IPS-18c (cell line): ENCODE results near the gene FKBP5.
"Not testable (repeated sequence)": the region's sequence is repeated elsewhere in the genome, so short reads cannot be mapped to it uniquely, and the experiment has no call there.

Experiments
- H3K4me3 ChIP-seq: 2 replicates; pipeline ENCODE4 v1.7.0; 2013; ENCODE audit warnings: low read depth, mild to moderate bottlenecking, low read length, moderate library complexity; ENCODE audit not compliant: insufficient read depth
- H3K9me3 ChIP-seq: one replicate; pipeline ENCODE4 v1.6.1; 2013; ENCODE audit warnings: mild to moderate bottlenecking, low read length, moderate library complexity; ENCODE audit not compliant: control insufficient read depth, insufficient read depth

Gene FKBP5

GRCh38 chr6:35688605-35689322 is at the start of gene FKBP5:
FKBP5 (minus strand) TSS chr6:35688915; CDS start chr6:35642824, 46,091 bp downstream.
- H3K9me3 ChIP-seq: peaks cover 2% of the 10 kb centered on the region
- H3K4me3 ChIP-seq: peak within 1 kb of the TSS; percentile 77

GRCh38 chr6:35737413-35738211 is 48.9 kb upstream of the FKBP5 start:
- no peak overlapping the region for H3K4me3 ChIP-seq

GRCh38 chr6:35736982-35737412 is 48.3 kb upstream of the FKBP5 start, which contains the start of gene ARMC12:
ARMC12 (plus strand) TSS chr6:35737032; CDS start chr6:35737109, 77 bp downstream.
- H3K9me3 ChIP-seq: peaks cover 3% of the 10 kb centered on the region
- no peak within 1 kb of the TSS for H3K4me3 ChIP-seq

More at GRCh38 chr6:35737413-35738211, 48.9 kb upstream of the FKBP5 start:
- peaks cover 3% of the 10 kb centered on the region for H3K9me3 ChIP-seq

- peaks cover 3% of the 10 kb centered on the region for H3K9me3 ChIP-seq
- no peak overlapping the region for H3K4me3 ChIP-seq
Measured at GRCh38 chr6:35736253-35736894, 47.7 kb upstream of the FKBP5 start.

GRCh38 chr6:35735452-35735851 is 46.7 kb upstream of the FKBP5 start:
- peaks cover 3% of the 10 kb centered on the region for H3K9me3 ChIP-seq

GRCh38 chr6:35734319-35734718 is 45.6 kb upstream of the FKBP5 start:
- H3K4me3 ChIP-seq: not testable (repeated sequence)

More at GRCh38 chr6:35735452-35735851, 46.7 kb upstream of the FKBP5 start:
- no peak overlapping the region for H3K4me3 ChIP-seq

GRCh38 chr6:35733633-35734032 is 44.9 kb upstream of the FKBP5 start:
- H3K9me3 ChIP-seq: peaks cover 3% of the 10 kb centered on the region
- H3K4me3 ChIP-seq: no peak overlapping the region

More at GRCh38 chr6:35734319-35734718, 45.6 kb upstream of the FKBP5 start:
- H3K9me3 ChIP-seq: not testable (repeated sequence)

GRCh38 chr6:35731736-35732532 is 43.2 kb upstream of the FKBP5 start:
- Histone ChIP-seq H3K4me3 (peak overlapping the region; percentile 82), H3K9me3 (peaks cover 2% of the 10 kb centered on the region)

GRCh38 chr6:35731414-35731735 is 42.7 kb upstream of the FKBP5 start:
- Histone ChIP-seq H3K9me3 (no peaks in the 10 kb centered on the region), H3K4me3 (peak overlapping the region; percentile 82)

- H3K9me3 ChIP-seq: no peaks in the 10 kb centered on the region
- peak overlapping the region; percentile 21; the same call in 1 of the 2 replicates for H3K4me3 ChIP-seq
Measured at GRCh38 chr6:35730745-35731413, 42.2 kb upstream of the FKBP5 start.

GRCh38 chr6:35729722-35730121 is 41.0 kb upstream of the FKBP5 start:
- H3K9me3 ChIP-seq: no peaks in the 10 kb centered on the region
- no peak overlapping the region for H3K4me3 ChIP-seq

- Histone ChIP-seq H3K4me3 (peak overlapping the region; percentile 81), H3K9me3 (no peaks in the 10 kb centered on the region)
Measured at GRCh38 chr6:35728683-35729678, 40.3 kb upstream of the FKBP5 start.

- Histone ChIP-seq H3K9me3 (no peaks in the 10 kb centered on the region), H3K4me3 (peak overlapping the region; percentile 81)
Measured at GRCh38 chr6:35727935-35728682, 39.4 kb upstream of the FKBP5 start.

- Histone ChIP-seq H3K4me3 (peak overlapping the region; percentile 81), H3K9me3 (no peaks in the 10 kb centered on the region)
Measured at GRCh38 chr6:35727231-35727934, 38.7 kb upstream of the FKBP5 start.
